HG03521 (cell line): ENCODE results near the gene SRCIN1.
"Not testable (repeated sequence)": the region's sequence is repeated elsewhere in the genome, so short reads cannot be mapped to it uniquely, and the experiment has no call there.

Source experiments
- ATAC-seq: cut with Tn5 transposase; IDR thresholded peaks from one replicate; pipeline ENCODE4 v1.9.1; 2021; ENCODE audit warnings: mild to moderate bottlenecking, moderate library complexity; ENCODE audit not compliant: unreplicated experiment

Gene SRCIN1

GRCh38 chr17:38605841-38606645, at the start of gene SRCIN1:
SRCIN1 (minus strand) TSS chr17:38605952; CDS start chr17:38605705, 247 bp downstream.
- ATAC-seq = no peak

- no peak for ATAC-seq
These were observed 49.0 kb upstream of the SRCIN1 start for GRCh38 chr17:38654411-38655398.

- no peak for ATAC-seq
These were observed 47.9 kb upstream of the SRCIN1 start for GRCh38 chr17:38653679-38654078.

GRCh38 chr17:38653230-38653629, 47.5 kb upstream of the SRCIN1 start:
- no peak for ATAC-seq

- ATAC-seq = not testable (repeated sequence)
These were observed 45.0 kb upstream of the SRCIN1 start for GRCh38 chr17:38650653-38651173.

- no peak for ATAC-seq
These were observed 32.2 kb upstream of the SRCIN1 start for GRCh38 chr17:38637951-38638350.

- no peak for ATAC-seq
These were observed 30.3 kb upstream of the SRCIN1 start for GRCh38 chr17:38636054-38636453.

- ATAC-seq = no peak
These were observed 26.6 kb upstream of the SRCIN1 start for GRCh38 chr17:38632334-38632733.

GRCh38 chr17:38628441-38628840, 22.7 kb upstream of the SRCIN1 start:
- ATAC-seq = no peak

- ATAC-seq = no peak
These were observed 22.2 kb upstream of the SRCIN1 start for GRCh38 chr17:38627957-38628356.

- ATAC-seq = not testable (repeated sequence)
These were observed 21.0 kb upstream of the SRCIN1 start for GRCh38 chr17:38626606-38627226.

GRCh38 chr17:38625482-38625881, 19.7 kb upstream of the SRCIN1 start:
- no peak for ATAC-seq

GRCh38 chr17:38624782-38625355, 19.1 kb upstream of the SRCIN1 start:
- peak; percentile 61 for ATAC-seq

- ATAC-seq = no peak
These were observed 15.8 kb upstream of the SRCIN1 start for GRCh38 chr17:38621538-38621937.

GRCh38 chr17:38620551-38621277, 15.0 kb upstream of the SRCIN1 start:
- no peak for ATAC-seq

GRCh38 chr17:38619937-38620550, 14.3 kb upstream of the SRCIN1 start:
- no peak for ATAC-seq

GRCh38 chr17:38619451-38619795, 13.7 kb upstream of the SRCIN1 start:
- no peak for ATAC-seq

- ATAC-seq = no peak
These were observed 12.4 kb upstream of the SRCIN1 start for GRCh38 chr17:38617967-38618760.
